GM21717 (cell line): ENCODE data around the gene NR3C1.

Experiments
- ATAC-seq: cut with Tn5 transposase; IDR thresholded peaks from one replicate; pipeline ENCODE4 v1.9.1; 2021; ENCODE audit warnings: mild to moderate bottlenecking, moderate library complexity; ENCODE audit not compliant: unreplicated experiment

NR3C1 gene

GRCh38 chr5:143243103-143243502 is 160.4 kb downstream of the NR3C1 start:
- ATAC-seq: no peak

GRCh38 chr5:143241892-143242291 is 161.6 kb downstream of the NR3C1 start:
- no peak for ATAC-seq

- no peak for ATAC-seq
Observed at GRCh38 chr5:143239882-143240518, 163.5 kb downstream of the NR3C1 start.

GRCh38 chr5:143238620-143239019 is 164.9 kb downstream of the NR3C1 start:
- ATAC-seq: no peak

GRCh38 chr5:143237664-143238063 is 165.8 kb downstream of the NR3C1 start:
- no peak for ATAC-seq

- ATAC-seq: no peak
Observed at GRCh38 chr5:143236682-143237081, 166.8 kb downstream of the NR3C1 start.

- ATAC-seq: no peak
Observed at GRCh38 chr5:143235423-143235822, 168.1 kb downstream of the NR3C1 start.

- no peak for ATAC-seq
Observed at GRCh38 chr5:143234162-143234842, 169.2 kb downstream of the NR3C1 start.

GRCh38 chr5:143233031-143233430 is 170.5 kb downstream of the NR3C1 start:
- ATAC-seq: no peak

GRCh38 chr5:143231973-143232812 is 171.3 kb downstream of the NR3C1 start:
- no peak for ATAC-seq

GRCh38 chr5:143231416-143231815 is 172.1 kb downstream of the NR3C1 start:
- ATAC-seq: no peak

GRCh38 chr5:143230676-143230996 is 172.8 kb downstream of the NR3C1 start:
- no peak for ATAC-seq

- ATAC-seq: peak; percentile 94
Observed at GRCh38 chr5:143229896-143230675, 173.4 kb downstream of the NR3C1 start.

GRCh38 chr5:143229426-143229895 is 174.0 kb downstream of the NR3C1 start:
- ATAC-seq: peak; percentile 60

GRCh38 chr5:143228597-143229293 is 174.7 kb downstream of the NR3C1 start:
- ATAC-seq: no peak
